GM19023 (cell line): Measurements from ENCODE around the gene UBE2E3.

Source experiments
- ATAC-seq: cut with Tn5 transposase; IDR thresholded peaks from one replicate; pipeline ENCODE4 v1.9.1; 2021; ENCODE audit warnings: mild to moderate bottlenecking, moderate library complexity; ENCODE audit not compliant: unreplicated experiment

Gene UBE2E3

GRCh38 chr2:180980106-180980942 lies at the start of gene UBE2E3:
UBE2E3 (plus strand) TSS chr2:180980605; CDS start chr2:180982043, 1,438 bp downstream.
- ATAC-seq, result peak; percentile 76

- no peak for ATAC-seq
Observed at GRCh38 chr2:180931841-180932240, 48.6 kb upstream of the UBE2E3 start.

- ATAC-seq, result no peak
Observed at GRCh38 chr2:180933332-180933731, 47.1 kb upstream of the UBE2E3 start.

- no peak for ATAC-seq
Observed at GRCh38 chr2:180934911-180935310, 45.5 kb upstream of the UBE2E3 start.

GRCh38 chr2:180937480-180937879 lies 42.9 kb upstream of the UBE2E3 start:
- ATAC-seq, result peak; percentile 80

GRCh38 chr2:180938451-180938850 lies 42.0 kb upstream of the UBE2E3 start:
- ATAC-seq, result peak; percentile 55

GRCh38 chr2:180943275-180943674 lies 37.1 kb upstream of the UBE2E3 start:
- no peak for ATAC-seq

- no peak for ATAC-seq
Observed at GRCh38 chr2:180944372-180944771, 36.0 kb upstream of the UBE2E3 start.

GRCh38 chr2:180947208-180947689 lies 33.2 kb upstream of the UBE2E3 start:
- no peak for ATAC-seq

GRCh38 chr2:180949896-180950295 lies 30.5 kb upstream of the UBE2E3 start:
- no peak for ATAC-seq

GRCh38 chr2:180952082-180952481 lies 28.3 kb upstream of the UBE2E3 start:
- peak; percentile 58 for ATAC-seq

GRCh38 chr2:180952731-180953336 lies 27.6 kb upstream of the UBE2E3 start:
- ATAC-seq, result no peak

GRCh38 chr2:180953550-180953949 lies 26.9 kb upstream of the UBE2E3 start:
- ATAC-seq, result no peak

- no peak for ATAC-seq
Observed at GRCh38 chr2:180955101-180955500, 25.3 kb upstream of the UBE2E3 start.

GRCh38 chr2:180959787-180960186 lies 20.6 kb upstream of the UBE2E3 start:
- peak; percentile 59 for ATAC-seq

- no peak for ATAC-seq
Observed at GRCh38 chr2:180960982-180961381, 19.4 kb upstream of the UBE2E3 start.

GRCh38 chr2:180962727-180963314 lies 17.6 kb upstream of the UBE2E3 start:
- ATAC-seq, result no peak

- ATAC-seq, result no peak
Observed at GRCh38 chr2:180966378-180966777, 14.0 kb upstream of the UBE2E3 start.

- no peak for ATAC-seq
Observed at GRCh38 chr2:180969124-180969523, 11.3 kb upstream of the UBE2E3 start.

GRCh38 chr2:180970016-180970415 lies 10.4 kb upstream of the UBE2E3 start:
- no peak for ATAC-seq

- no peak for ATAC-seq
Observed at GRCh38 chr2:180971811-180972210, 8.6 kb upstream of the UBE2E3 start.

GRCh38 chr2:180975585-180975984 lies 4.8 kb upstream of the UBE2E3 start:
- ATAC-seq, result no peak
